Measurements from ENCODE around the gene SLC22A23.
A peak's percentile ranks its signal among the peaks of the same experiment; 100 is the strongest.

Gene SLC22A23

GRCh38 chr6:3299221-3299620, 157.6 kb downstream of the SLC22A23 start:
- no peak overlapping the region for H2BK120ac ChIP-seq (ENCODE audit: low read depth, low read length)
- H3K36me3 ChIP-seq (ENCODE audit: control insufficient read depth in 1 of 2, insufficient read depth in 2 of 2, low read depth in 1 of 2, low read length in 2 of 2), result peaks cover 0 to 56% of the 10 kb centered on the region in 2 experiments
- H3K4me1 ChIP-seq (ENCODE audit: control insufficient read depth, insufficient read depth, low read depth, low read length), result no peaks in the 10 kb centered on the region
- H3K4ac ChIP-seq (ENCODE audit: low read depth in 1 of 2, low read length in 2 of 2), result no peak overlapping the region
- H2BK5ac ChIP-seq (ENCODE audit: low read depth, low read length, poor library complexity, severe bottlenecking), result no peak overlapping the region
- H3K14ac ChIP-seq (ENCODE audit: low read length in 2 of 2), result no peak overlapping the region
- no peak overlapping the region for H4K91ac ChIP-seq (ENCODE audit: low read length)
- H2BK15ac ChIP-seq (ENCODE audit: low read depth, poor library complexity, severe bottlenecking), result no peak overlapping the region
- no peak overlapping the region for H3K4me3 ChIP-seq (ENCODE audit: insufficient read depth in 1 of 2, low read depth in 1 of 2, low read length in 2 of 2)
- WGBS, result 95% methylated on average over 7 of the region's 10 CpGs
- no peak overlapping the region for H3K9ac ChIP-seq (ENCODE audit: low read length)
- H4K8ac ChIP-seq (ENCODE audit: low read length), result no peak overlapping the region
- H3K27me3 ChIP-seq (ENCODE audit: control insufficient read depth in 1 of 2, insufficient read depth in 1 of 2, low read length in 2 of 2), result no peaks in the 10 kb centered on the region
- H3K4me2 ChIP-seq (ENCODE audit: low read length, poor library complexity, severe bottlenecking), result no peak overlapping the region
- no peak overlapping the region for H3K23ac ChIP-seq (ENCODE audit: low read length in 2 of 2)
- no peak overlapping the region for H2BK12ac ChIP-seq (ENCODE audit: low read length in 2 of 2)
- no peaks in the 10 kb centered on the region for H3K79me1 ChIP-seq (replicated peaks; ENCODE audit: low read length, poor library complexity, severe bottlenecking)
- no peak overlapping the region for H2AFZ ChIP-seq (ENCODE audit: low read depth, low read length)
- H3K27ac ChIP-seq (ENCODE audit: low read length, poor library complexity, severe bottlenecking), result no peak overlapping the region
- H2AK5ac ChIP-seq (ENCODE audit: low read length, severe bottlenecking), result no peak overlapping the region
- no peak for DNase-seq
- no peaks in the 10 kb centered on the region for H3K9me3 ChIP-seq (ENCODE audit: control insufficient read depth, low read length)
- no peak overlapping the region for H3K18ac ChIP-seq (ENCODE audit: low read depth in 1 of 2, low read length in 2 of 2)

GRCh38 chr6:3297909-3298308, 158.9 kb downstream of the SLC22A23 start:
- Histone ChIP-seq H2AFZ (ENCODE audit: low read depth, low read length) (no peak overlapping the region), H3K9ac (ENCODE audit: low read length) (no peak overlapping the region), H2BK12ac (ENCODE audit: low read length in 2 of 2) (no peak overlapping the region), H4K8ac (ENCODE audit: low read length) (no peak overlapping the region), H3K4me1 (ENCODE audit: control insufficient read depth, insufficient read depth, low read depth, low read length) (peaks cover 3% of the 10 kb centered on the region), H2AK5ac (ENCODE audit: low read length, severe bottlenecking) (no peak overlapping the region), H2BK15ac (ENCODE audit: low read depth, poor library complexity, severe bottlenecking) (no peak overlapping the region), H3K79me1 (replicated peaks; ENCODE audit: low read length, poor library complexity, severe bottlenecking) (no peaks in the 10 kb centered on the region), H3K9me3 (ENCODE audit: control insufficient read depth, low read length) (no peaks in the 10 kb centered on the region), H3K14ac (ENCODE audit: low read length in 2 of 2) (no peak overlapping the region), H3K36me3 (ENCODE audit: control insufficient read depth in 1 of 2, insufficient read depth in 2 of 2, low read depth in 1 of 2, low read length in 2 of 2) (peaks cover 0 to 58% of the 10 kb centered on the region in 2 experiments), H3K4me3 (ENCODE audit: insufficient read depth in 1 of 2, low read depth in 1 of 2, low read length in 2 of 2) (no peak overlapping the region), H3K18ac (ENCODE audit: low read depth in 1 of 2, low read length in 2 of 2) (no peak overlapping the region), H4K91ac (ENCODE audit: low read length) (no peak overlapping the region), H3K23ac (ENCODE audit: low read length in 2 of 2) (no peak overlapping the region), H2BK120ac (ENCODE audit: low read depth, low read length) (no peak overlapping the region), H2BK5ac (ENCODE audit: low read depth, low read length, poor library complexity, severe bottlenecking) (no peak overlapping the region), H3K4ac (ENCODE audit: low read depth in 1 of 2, low read length in 2 of 2) (no peak overlapping the region), H3K27ac (ENCODE audit: low read length, poor library complexity, severe bottlenecking) (no peak overlapping the region), H3K4me2 (ENCODE audit: low read length, poor library complexity, severe bottlenecking) (no peak overlapping the region), H3K27me3 (ENCODE audit: control insufficient read depth in 1 of 2, insufficient read depth in 1 of 2, low read length in 2 of 2) (no peaks in the 10 kb centered on the region)
- no peak for DNase-seq
- WGBS, result 92% methylated on average over 11 of the region's 11 CpGs

GRCh38 chr6:3297006-3297405, 159.8 kb downstream of the SLC22A23 start:
- peak; percentile 9 for DNase-seq
- Histone ChIP-seq H3K23ac (ENCODE audit: low read length in 2 of 2) (no peak overlapping the region), H2BK120ac (ENCODE audit: low read depth, low read length) (no peak overlapping the region), H3K27ac (ENCODE audit: low read length, poor library complexity, severe bottlenecking) (no peak overlapping the region), H3K14ac (ENCODE audit: low read length in 2 of 2) (no peak overlapping the region), H2BK5ac (ENCODE audit: low read depth, low read length, poor library complexity, severe bottlenecking) (no peak overlapping the region), H3K4me2 (ENCODE audit: low read length, poor library complexity, severe bottlenecking) (no peak overlapping the region), H3K36me3 (ENCODE audit: control insufficient read depth in 1 of 2, insufficient read depth in 2 of 2, low read depth in 1 of 2, low read length in 2 of 2) (peaks cover 0 to 67% of the 10 kb centered on the region in 2 experiments), H3K27me3 (ENCODE audit: control insufficient read depth in 1 of 2, insufficient read depth in 1 of 2, low read length in 2 of 2) (no peaks in the 10 kb centered on the region), H3K4ac (ENCODE audit: low read depth in 1 of 2, low read length in 2 of 2) (no peak overlapping the region), H3K4me3 (ENCODE audit: insufficient read depth in 1 of 2, low read depth in 1 of 2, low read length in 2 of 2) (no peak overlapping the region), H3K79me1 (replicated peaks; ENCODE audit: low read length, poor library complexity, severe bottlenecking) (no peaks in the 10 kb centered on the region), H4K8ac (ENCODE audit: low read length) (no peak overlapping the region), H2AK5ac (ENCODE audit: low read length, severe bottlenecking) (no peak overlapping the region), H2BK15ac (ENCODE audit: low read depth, poor library complexity, severe bottlenecking) (no peak overlapping the region), H2AFZ (ENCODE audit: low read depth, low read length) (no peak overlapping the region), H2BK12ac (ENCODE audit: low read length in 2 of 2) (no peak overlapping the region), H3K4me1 (ENCODE audit: control insufficient read depth, insufficient read depth, low read depth, low read length) (peaks cover 4% of the 10 kb centered on the region), H4K91ac (ENCODE audit: low read length) (no peak overlapping the region), H3K9ac (ENCODE audit: low read length) (no peak overlapping the region), H3K9me3 (ENCODE audit: control insufficient read depth, low read length) (no peaks in the 10 kb centered on the region), H3K18ac (ENCODE audit: low read depth in 1 of 2, low read length in 2 of 2) (no peak overlapping the region)
- 76% methylated on average over 9 of the region's 9 CpGs for WGBS

GRCh38 chr6:3296537-3296936, 160.3 kb downstream of the SLC22A23 start:
- H3K27ac ChIP-seq (ENCODE audit: low read length, poor library complexity, severe bottlenecking), result no peak overlapping the region
- no peak overlapping the region for H4K8ac ChIP-seq (ENCODE audit: low read length)
- no peaks in the 10 kb centered on the region for H3K9me3 ChIP-seq (ENCODE audit: control insufficient read depth, low read length)
- H2AK5ac ChIP-seq (ENCODE audit: low read length, severe bottlenecking), result no peak overlapping the region
- peaks cover 0 to 72% of the 10 kb centered on the region in 2 experiments for H3K36me3 ChIP-seq (ENCODE audit: control insufficient read depth in 1 of 2, insufficient read depth in 2 of 2, low read depth in 1 of 2, low read length in 2 of 2)
- H2BK5ac ChIP-seq (ENCODE audit: low read depth, low read length, poor library complexity, severe bottlenecking), result no peak overlapping the region
- H2BK15ac ChIP-seq (ENCODE audit: low read depth, poor library complexity, severe bottlenecking), result no peak overlapping the region
- no peaks in the 10 kb centered on the region for H3K79me1 ChIP-seq (replicated peaks; ENCODE audit: low read length, poor library complexity, severe bottlenecking)
- H4K91ac ChIP-seq (ENCODE audit: low read length), result no peak overlapping the region
- H2BK12ac ChIP-seq (ENCODE audit: low read length in 2 of 2), result no peak overlapping the region
- H2BK120ac ChIP-seq (ENCODE audit: low read depth, low read length), result no peak overlapping the region
- WGBS, result 89% methylated on average over 11 of the region's 11 CpGs
- H3K4me1 ChIP-seq (ENCODE audit: control insufficient read depth, insufficient read depth, low read depth, low read length), result peaks cover 4% of the 10 kb centered on the region
- no peak overlapping the region for H3K14ac ChIP-seq (ENCODE audit: low read length in 2 of 2)
- H3K27me3 ChIP-seq (ENCODE audit: control insufficient read depth in 1 of 2, insufficient read depth in 1 of 2, low read length in 2 of 2), result no peaks in the 10 kb centered on the region
- no peak overlapping the region for H3K18ac ChIP-seq (ENCODE audit: low read depth in 1 of 2, low read length in 2 of 2)
- DNase-seq, result no peak
- H3K23ac ChIP-seq (ENCODE audit: low read length in 2 of 2), result no peak overlapping the region
- H3K4ac ChIP-seq (ENCODE audit: low read depth in 1 of 2, low read length in 2 of 2), result no peak overlapping the region
- no peak overlapping the region for H3K4me2 ChIP-seq (ENCODE audit: low read length, poor library complexity, severe bottlenecking)
- H3K9ac ChIP-seq (ENCODE audit: low read length), result no peak overlapping the region
- no peak overlapping the region for H2AFZ ChIP-seq (ENCODE audit: low read depth, low read length)
- no peak overlapping the region for H3K4me3 ChIP-seq (ENCODE audit: insufficient read depth in 1 of 2, low read depth in 1 of 2, low read length in 2 of 2)

Data from mesenchymal stem cell (in vitro differentiated cells and primary cell).